Measurements from ENCODE around the gene ZNF20.
A peak's percentile ranks its signal among the peaks of the same experiment; 100 is the strongest.

ZNF20 gene

GRCh38 chr19:12139885-12140544 lies at the start of gene ZNF20:
TSS of gene ZNF20 (minus strand) at chr19:12140350. CDS start at chr19:12140182, 168 bp downstream.
- DNase-seq (ENCODE audit: low read depth): peak; percentile 79

GRCh38 chr19:12187625-12188024 lies 47.5 kb upstream of the ZNF20 start:
- DNase-seq (ENCODE audit: low read depth): no peak

- DNase-seq (ENCODE audit: low read depth): no peak
These were observed 40.2 kb upstream of the ZNF20 start for GRCh38 chr19:12180377-12180776.

GRCh38 chr19:12166626-12167025 lies 26.5 kb upstream of the ZNF20 start:
- DNase-seq (ENCODE audit: low read depth): no peak

- DNase-seq (ENCODE audit: low read depth): no peak
These were observed 23.7 kb upstream of the ZNF20 start for GRCh38 chr19:12163826-12164225.

GRCh38 chr19:12162882-12163806 lies 23.0 kb upstream of the ZNF20 start, which contains the start of gene ZNF136:
TSS of gene ZNF136 (plus strand) at chr19:12163096. CDS start at chr19:12163204, 108 bp downstream.
- peak; percentile 74 for DNase-seq (ENCODE audit: low read depth)

GRCh38 chr19:12162513-12162881 lies 22.3 kb upstream of the ZNF20 start:
- no peak for DNase-seq (ENCODE audit: low read depth)

GRCh38 chr19:12159773-12160414 lies 19.7 kb upstream of the ZNF20 start:
- no peak for DNase-seq (ENCODE audit: low read depth)

GRCh38 chr19:12156223-12157058 lies 16.3 kb upstream of the ZNF20 start, which contains the start of gene ZNF625:
TSS of gene ZNF625 (minus strand) at chr19:12156734. CDS start at chr19:12156558, 176 bp downstream.
- DNase-seq (ENCODE audit: low read depth): peak; percentile 46

GRCh38 chr19:12155324-12155860 lies 15.2 kb upstream of the ZNF20 start:
- no peak for DNase-seq (ENCODE audit: low read depth)

GRCh38 chr19:12145348-12145747 lies 5.2 kb upstream of the ZNF20 start:
- no peak for DNase-seq (ENCODE audit: low read depth)

- DNase-seq (ENCODE audit: low read depth): no peak
These were observed 1.2 kb upstream of the ZNF20 start for GRCh38 chr19:12141405-12141736.

- DNase-seq (ENCODE audit: low read depth): peak; percentile 44
These were observed 625 bp upstream of the ZNF20 start for GRCh38 chr19:12140545-12141404.

- DNase-seq (ENCODE audit: low read depth): no peak
These were observed 881 bp downstream of the ZNF20 start for GRCh38 chr19:12139269-12139668.

- no peak for DNase-seq (ENCODE audit: low read depth)
These were observed 2.8 kb downstream of the ZNF20 start for GRCh38 chr19:12137221-12137940.

- DNase-seq (ENCODE audit: low read depth): no peak
These were observed 7.1 kb downstream of the ZNF20 start for GRCh38 chr19:12133069-12133468.

GRCh38 chr19:12126707-12127106 lies 13.4 kb downstream of the ZNF20 start:
- no peak for DNase-seq (ENCODE audit: low read depth)

GRCh38 chr19:12117201-12117970 lies 22.8 kb downstream of the ZNF20 start:
- no peak for DNase-seq (ENCODE audit: low read depth)

GRCh38 chr19:12113121-12113520 lies 27.0 kb downstream of the ZNF20 start:
- no peak for DNase-seq (ENCODE audit: low read depth)
